HL-60 (cell line): ENCODE data around the gene BABAM2.

Experiments used
- DNase-seq, 2 experiments: peaks; one replicate each; pipeline ENCODE4 v3.0.0-alpha.2; 2010 to 2020; ENCODE audit warnings: low read depth in 1 of 2, low spot score in 1 of 2
- H3K27ac ChIP-seq: fragments of 250-450 bp; sonication (Bioruptor Pico); replicated peaks from 2 replicates; pipeline ENCODE4 v1.5.1; 2020; ENCODE audit warnings: mild to moderate bottlenecking, moderate library complexity
- H3K27me3 ChIP-seq: fragments of 250-450 bp; sonication (Bioruptor Pico); 2 replicates; pipeline ENCODE4 v1.5.1; 2021; ENCODE audit warnings: mild to moderate bottlenecking, moderate library complexity; ENCODE audit not compliant: insufficient read depth, poor library complexity, severe bottlenecking
- H3K4me3 ChIP-seq: replicated peaks from 2 replicates; pipeline ENCODE4 v1.5.1; 2011; ENCODE audit warnings: mild to moderate bottlenecking, control low read depth, low read length; ENCODE audit not compliant: insufficient read depth
- GABPA ChIP-seq: IDR thresholded peaks from 2 replicates; pipeline ENCODE4 v1.6.1; 2012; ENCODE audit warnings: low read depth
- POLR2AphosphoS5 ChIP-seq: IDR thresholded peaks from 2 replicates; pipeline ENCODE4 v1.6.1; 2012; ENCODE audit warnings: low read depth
- REST ChIP-seq: IDR thresholded peaks from 2 replicates; pipeline ENCODE4 v1.6.1; 2012; ENCODE audit warnings: low read depth; ENCODE audit not compliant: insufficient replicate concordance
- SPI1 ChIP-seq: IDR thresholded peaks from 2 replicates; pipeline ENCODE4 v1.6.1; 2012; ENCODE audit warnings: low read depth, mild to moderate bottlenecking, borderline replicate concordance
- TF ChIP-seq, protein P1 (sequence below): IDR thresholded peaks from one replicate; pipeline ENCODE4 v1.5.1; 2011; ENCODE audit warnings: low read length, control low read depth, inconsistent platforms; ENCODE audit not compliant: insufficient read depth

Gene BABAM2

GRCh38 chr2:28271231-28271918 lies 380.8 kb downstream of the BABAM2 start:
- Histone ChIP-seq H3K4me3 (no peak overlapping the region), H3K27me3 (no peaks in the 10 kb centered on the region), H3K27ac (no peak overlapping the region)
- no peak for DNase-seq
- TF ChIP-seq GABPA, result no peak
- TF ChIP-seq, protein P1, sequence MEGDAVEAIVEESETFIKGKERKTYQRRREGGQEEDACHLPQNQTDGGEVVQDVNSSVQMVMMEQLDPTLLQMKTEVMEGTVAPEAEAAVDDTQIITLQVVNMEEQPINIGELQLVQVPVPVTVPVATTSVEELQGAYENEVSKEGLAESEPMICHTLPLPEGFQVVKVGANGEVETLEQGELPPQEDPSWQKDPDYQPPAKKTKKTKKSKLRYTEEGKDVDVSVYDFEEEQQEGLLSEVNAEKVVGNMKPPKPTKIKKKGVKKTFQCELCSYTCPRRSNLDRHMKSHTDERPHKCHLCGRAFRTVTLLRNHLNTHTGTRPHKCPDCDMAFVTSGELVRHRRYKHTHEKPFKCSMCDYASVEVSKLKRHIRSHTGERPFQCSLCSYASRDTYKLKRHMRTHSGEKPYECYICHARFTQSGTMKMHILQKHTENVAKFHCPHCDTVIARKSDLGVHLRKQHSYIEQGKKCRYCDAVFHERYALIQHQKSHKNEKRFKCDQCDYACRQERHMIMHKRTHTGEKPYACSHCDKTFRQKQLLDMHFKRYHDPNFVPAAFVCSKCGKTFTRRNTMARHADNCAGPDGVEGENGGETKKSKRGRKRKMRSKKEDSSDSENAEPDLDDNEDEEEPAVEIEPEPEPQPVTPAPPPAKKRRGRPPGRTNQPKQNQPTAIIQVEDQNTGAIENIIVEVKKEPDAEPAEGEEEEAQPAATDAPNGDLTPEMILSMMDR, result no peak
- TF ChIP-seq REST, result no peak
- no peak for TF ChIP-seq POLR2AphosphoS5
- TF ChIP-seq SPI1, result no peak

DNA sequence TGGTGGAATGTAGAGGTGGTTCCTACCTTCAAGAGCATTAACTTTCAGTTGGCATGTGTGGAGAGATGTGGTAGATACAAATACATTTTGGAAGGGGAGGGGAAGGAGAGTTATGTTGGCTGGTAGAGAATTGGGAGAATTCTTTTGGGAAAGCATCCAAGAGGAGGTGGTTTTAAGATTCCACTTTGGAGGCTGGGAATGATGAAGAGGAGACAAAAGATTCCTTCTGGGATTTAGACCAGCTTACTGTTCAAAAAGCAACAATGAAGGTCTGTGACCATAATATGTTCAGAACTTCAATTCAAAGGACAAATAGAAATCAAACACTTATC lies 381.4 kb downstream of the BABAM2 start:
- DNase-seq, result no peak
- Histone ChIP-seq H3K27me3 (no peaks in the 10 kb centered on the region), H3K27ac (no peak overlapping the region), H3K4me3 (no peak overlapping the region)
- TF ChIP-seq SPI1, result no peak
- no peak for TF ChIP-seq GABPA
- no peak for TF ChIP-seq REST
- TF ChIP-seq, protein P1, result no peak
- TF ChIP-seq POLR2AphosphoS5, result no peak

DNA sequence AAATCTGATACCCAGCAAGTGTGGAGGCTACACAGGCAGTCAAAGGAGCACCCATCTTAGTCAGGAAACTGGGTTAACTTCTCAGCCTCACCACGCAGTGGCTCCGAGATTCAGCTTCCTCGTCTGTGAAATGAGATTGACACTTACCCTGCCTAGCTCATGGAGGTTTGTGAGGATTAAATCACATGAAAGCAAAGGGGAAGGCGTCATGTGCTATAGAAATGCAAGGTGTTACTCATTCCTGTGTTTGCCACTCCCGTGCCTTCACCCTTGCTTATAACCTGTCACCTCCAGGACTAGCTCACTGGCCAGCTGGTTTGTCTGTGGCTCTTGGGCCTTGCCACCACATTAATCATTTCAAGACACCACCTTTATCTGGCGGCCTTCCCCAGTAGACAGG lies 383.2 kb downstream of the BABAM2 start:
- peak in 1 of 2 experiments; percentile 28 for DNase-seq
- TF ChIP-seq, protein P1, result no peak
- TF ChIP-seq SPI1 (no peak), POLR2AphosphoS5 (no peak), GABPA (no peak), REST (no peak)
- Histone ChIP-seq H3K27ac (no peak overlapping the region), H3K4me3 (no peak overlapping the region), H3K27me3 (no peaks in the 10 kb centered on the region)
